ENCODE results near the gene TUBA1A. TPM values are rescaled to one million over a fixed set of nuclear protein-coding genes. Genes with fewer than 3 reads are reported as not detected.

The TUBA1A gene
- polyA plus RNA-seq, 2 of the 4 experiments (the other 2 are of a cell fraction) = 163 to 222 TPM

DNA sequence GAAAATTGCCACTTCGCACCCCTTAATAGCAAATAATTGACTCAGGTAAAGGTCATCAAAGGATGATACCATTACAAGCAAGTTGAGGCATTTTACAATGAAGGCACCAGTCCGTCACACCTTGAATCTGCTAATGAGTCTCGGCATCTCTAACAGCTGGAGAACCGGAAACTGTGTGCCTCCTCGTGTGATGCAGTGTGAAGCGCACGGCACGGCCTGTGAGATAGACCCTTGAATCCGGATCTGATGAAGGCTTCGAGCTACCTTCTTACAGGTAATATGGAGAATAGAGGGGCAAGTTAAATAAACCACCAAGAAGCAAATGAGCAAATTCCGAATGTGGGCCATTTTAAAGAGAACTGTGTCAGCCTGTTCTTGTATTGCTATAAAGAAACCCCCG lies 19.8 kb upstream of the TUBA1A start:
- 85% methylated on average over 12 of the region's 12 CpGs for WGBS (ENCODE audit: missing lambda C conversion rate)
- no peak overlapping the region for H3K4me2 ChIP-seq
- H3K9me3 ChIP-seq = no peaks in the 10 kb centered on the region
- CTCF ChIA-PET = interaction anchor here (0.6 to 2.5 kb wide), 7 partner anchors 9 to 1740 kb away, joined by 3 to 8 read pairs (median 3); no protein-coding TSS in a partner anchor
- H3K4me1 ChIP-seq = peaks cover 7% of the 10 kb centered on the region
- POLR2A ChIA-PET = interaction anchor here (0.9 kb wide), 1 partner anchor 21 kb away, joined by 3 read pairs; no protein-coding TSS in a partner anchor
- H3K27ac ChIP-seq = no peak overlapping the region
- no peak for FAIRE-seq
- no peak for ATAC-seq
- no peak for DNase-seq (ENCODE audit: low read depth in 1 of 2, low spot score in 1 of 2)
- no peak overlapping the region for H3K4me3 ChIP-seq
- TF ChIP-seq CBX8 (IDR thresholded peaks at IDR 0.05) (no peak), TFCP2L1 (CRISPR knock-in tag; IDR thresholded peaks at IDR 0.05) (no peak), ZSCAN20 (CRISPR knock-in tag; IDR thresholded peaks at IDR 0.05) (no peak), CHD2 (IDR thresholded peaks at IDR 0.05; ENCODE audit: low read length, partially characterized antibody) (no peak), SMC3 (IDR thresholded peaks at IDR 0.05) (no peak), ZFP36 (IDR thresholded peaks at IDR 0.05; ENCODE audit: borderline replicate concordance, partially characterized antibody) (no peak), RNF2 (IDR thresholded peaks at IDR 0.05; ENCODE audit: borderline replicate concordance, low read depth) (no peak), RAD21 (conservative IDR thresholded peaks at IDR 0.05 in 1 of 2, IDR thresholded peaks at IDR 0.05 in 1 of 2) (no peak), GATA3 (IDR thresholded peaks at IDR 0.05; ENCODE audit: borderline replicate concordance) (no peak), MAZ (IDR thresholded peaks at IDR 0.05; ENCODE audit: borderline replicate concordance, low read depth, low read length) (no peak), ZC3H11A (IDR thresholded peaks at IDR 0.05) (no peak), HOXB5 (CRISPR knock-in tag; IDR thresholded peaks at IDR 0.05) (no peak), TP53 (CRISPR knock-in tag; IDR thresholded peaks at IDR 0.05) (no peak), HEYL (CRISPR knock-in tag; IDR thresholded peaks at IDR 0.05) (no peak)
- TF ChIP-seq, protein P1, sequence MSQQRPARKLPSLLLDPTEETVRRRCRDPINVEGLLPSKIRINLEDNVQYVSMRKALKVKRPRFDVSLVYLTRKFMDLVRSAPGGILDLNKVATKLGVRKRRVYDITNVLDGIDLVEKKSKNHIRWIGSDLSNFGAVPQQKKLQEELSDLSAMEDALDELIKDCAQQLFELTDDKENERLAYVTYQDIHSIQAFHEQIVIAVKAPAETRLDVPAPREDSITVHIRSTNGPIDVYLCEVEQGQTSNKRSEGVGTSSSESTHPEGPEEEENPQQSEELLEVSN (IDR thresholded peaks at IDR 0.05; ENCODE audit: borderline replicate concordance, low read depth) = no peak
- TF ChIP-seq, protein P2, sequence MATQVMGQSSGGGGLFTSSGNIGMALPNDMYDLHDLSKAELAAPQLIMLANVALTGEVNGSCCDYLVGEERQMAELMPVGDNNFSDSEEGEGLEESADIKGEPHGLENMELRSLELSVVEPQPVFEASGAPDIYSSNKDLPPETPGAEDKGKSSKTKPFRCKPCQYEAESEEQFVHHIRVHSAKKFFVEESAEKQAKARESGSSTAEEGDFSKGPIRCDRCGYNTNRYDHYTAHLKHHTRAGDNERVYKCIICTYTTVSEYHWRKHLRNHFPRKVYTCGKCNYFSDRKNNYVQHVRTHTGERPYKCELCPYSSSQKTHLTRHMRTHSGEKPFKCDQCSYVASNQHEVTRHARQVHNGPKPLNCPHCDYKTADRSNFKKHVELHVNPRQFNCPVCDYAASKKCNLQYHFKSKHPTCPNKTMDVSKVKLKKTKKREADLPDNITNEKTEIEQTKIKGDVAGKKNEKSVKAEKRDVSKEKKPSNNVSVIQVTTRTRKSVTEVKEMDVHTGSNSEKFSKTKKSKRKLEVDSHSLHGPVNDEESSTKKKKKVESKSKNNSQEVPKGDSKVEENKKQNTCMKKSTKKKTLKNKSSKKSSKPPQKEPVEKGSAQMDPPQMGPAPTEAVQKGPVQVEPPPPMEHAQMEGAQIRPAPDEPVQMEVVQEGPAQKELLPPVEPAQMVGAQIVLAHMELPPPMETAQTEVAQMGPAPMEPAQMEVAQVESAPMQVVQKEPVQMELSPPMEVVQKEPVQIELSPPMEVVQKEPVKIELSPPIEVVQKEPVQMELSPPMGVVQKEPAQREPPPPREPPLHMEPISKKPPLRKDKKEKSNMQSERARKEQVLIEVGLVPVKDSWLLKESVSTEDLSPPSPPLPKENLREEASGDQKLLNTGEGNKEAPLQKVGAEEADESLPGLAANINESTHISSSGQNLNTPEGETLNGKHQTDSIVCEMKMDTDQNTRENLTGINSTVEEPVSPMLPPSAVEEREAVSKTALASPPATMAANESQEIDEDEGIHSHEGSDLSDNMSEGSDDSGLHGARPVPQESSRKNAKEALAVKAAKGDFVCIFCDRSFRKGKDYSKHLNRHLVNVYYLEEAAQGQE (IDR thresholded peaks at IDR 0.05) = no peak

DNA sequence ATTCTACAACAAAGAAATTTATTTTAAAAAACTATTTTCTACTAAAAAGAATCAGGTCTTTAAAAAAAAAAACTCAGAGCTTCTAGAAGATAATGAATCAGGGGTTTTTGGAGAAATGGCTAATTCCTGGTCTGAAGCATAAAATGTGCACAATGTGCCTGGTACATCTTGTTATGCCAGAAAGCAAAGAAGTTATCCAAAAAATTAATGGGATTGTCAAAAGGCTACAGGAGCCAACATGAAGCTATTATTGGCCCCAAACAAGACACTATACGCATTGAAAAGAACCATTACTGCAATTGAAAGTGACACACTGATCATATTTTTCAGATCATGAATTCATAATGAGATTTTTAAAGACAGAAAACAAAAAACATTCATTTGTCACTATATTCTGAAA lies 19.3 kb upstream of the TUBA1A start:
- POLR2A ChIA-PET = interaction anchor here (0.9 kb wide), 1 partner anchor 20 kb away, joined by 3 read pairs; no protein-coding TSS in a partner anchor
- Histone ChIP-seq H3K4me3 (no peak overlapping the region), H3K9me3 (no peaks in the 10 kb centered on the region), H3K27ac (no peak overlapping the region), H3K4me1 (peaks cover 2% of the 10 kb centered on the region), H3K4me2 (no peak overlapping the region)
- FAIRE-seq (no peak), DNase-seq (ENCODE audit: low read depth in 1 of 2, low spot score in 1 of 2) (no peak), ATAC-seq (no peak)
- CTCF ChIA-PET = interaction anchor here (0.6 to 2.5 kb wide), 8 partner anchors 8 to 1739 kb away, joined by 3 to 8 read pairs (median 3); no protein-coding TSS in a partner anchor
- 80% methylated on average over 1 of the region's 1 CpG for whole genome bisulfite sequencing (ENCODE audit: missing lambda C conversion rate)
- no peak for TF ChIP-seq NFE2L2 (conservative IDR thresholded peaks at IDR 0.05; ENCODE audit: low read length)

DNA sequence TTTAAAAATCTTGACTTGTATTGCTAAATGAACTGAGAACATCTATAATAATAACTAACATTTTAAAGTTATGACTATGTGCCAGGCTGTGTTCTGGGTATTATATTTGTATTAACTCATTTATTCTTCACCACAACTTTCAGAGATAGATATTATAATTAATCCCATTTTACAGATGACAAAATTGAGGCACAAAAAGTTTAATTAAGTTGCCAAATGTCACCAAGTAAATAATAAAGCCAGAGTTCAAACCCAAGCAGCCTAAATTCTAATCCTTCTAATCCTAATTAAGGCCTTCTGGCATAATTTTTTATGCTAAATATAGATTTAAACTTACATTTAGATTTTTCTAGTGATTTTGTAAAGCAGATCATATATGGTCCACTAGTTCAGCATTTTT lies 17.5 kb upstream of the TUBA1A start:
- no peak for TF ChIP-seq RFX5 (IDR thresholded peaks at IDR 0.05)
- no peak for TF ChIP-seq RAD21 (conservative IDR thresholded peaks at IDR 0.05 in 1 of 2, IDR thresholded peaks at IDR 0.05 in 1 of 2)
- TF ChIP-seq HDAC2 (IDR thresholded peaks at IDR 0.05) = no peak
- TF ChIP-seq, protein P3, sequence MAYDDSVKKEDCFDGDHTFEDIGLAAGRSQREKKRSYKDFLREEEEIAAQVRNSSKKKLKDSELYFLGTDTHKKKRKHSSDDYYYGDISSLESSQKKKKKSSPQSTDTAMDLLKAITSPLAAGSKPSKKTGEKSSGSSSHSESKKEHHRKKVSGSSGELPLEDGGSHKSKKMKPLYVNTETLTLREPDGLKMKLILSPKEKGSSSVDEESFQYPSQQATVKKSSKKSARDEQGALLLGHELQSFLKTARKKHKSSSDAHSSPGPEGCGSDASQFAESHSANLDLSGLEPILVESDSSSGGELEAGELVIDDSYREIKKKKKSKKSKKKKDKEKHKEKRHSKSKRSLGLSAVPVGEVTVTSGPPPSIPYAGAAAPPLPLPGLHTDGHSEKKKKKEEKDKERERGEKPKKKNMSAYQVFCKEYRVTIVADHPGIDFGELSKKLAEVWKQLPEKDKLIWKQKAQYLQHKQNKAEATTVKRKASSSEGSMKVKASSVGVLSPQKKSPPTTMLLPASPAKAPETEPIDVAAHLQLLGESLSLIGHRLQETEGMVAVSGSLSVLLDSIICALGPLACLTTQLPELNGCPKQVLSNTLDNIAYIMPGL (CRISPR knock-in tag; IDR thresholded peaks at IDR 0.05; ENCODE audit: borderline replicate concordance) = no peak
- TF ChIP-seq FOSB (CRISPR knock-in tag; IDR thresholded peaks at IDR 0.05) = no peak
- TF ChIP-seq HEYL (CRISPR knock-in tag; IDR thresholded peaks at IDR 0.05) = no peak
- no peak for TF ChIP-seq CHD4 (IDR thresholded peaks at IDR 0.05; ENCODE audit: borderline replicate concordance)
- no peak for TF ChIP-seq JUN (IDR thresholded peaks at IDR 0.05)
- TF ChIP-seq CBX2 (IDR thresholded peaks at IDR 0.05; ENCODE audit: borderline replicate concordance, low read depth) = no peak
- no peak for TF ChIP-seq MAFK (IDR thresholded peaks at IDR 0.05; ENCODE audit: partially characterized antibody)
- no peak for TF ChIP-seq RCOR1 (IDR thresholded peaks at IDR 0.05; ENCODE audit: low read depth, low read length)
- TF ChIP-seq NR3C1 (IDR thresholded peaks at IDR 0.05) = no peak
- TF ChIP-seq SREBF2 (IDR thresholded peaks at IDR 0.05) = no peak
- no peak for TF ChIP-seq EP300 (IDR thresholded peaks at IDR 0.05)
- TF ChIP-seq, protein P4, sequence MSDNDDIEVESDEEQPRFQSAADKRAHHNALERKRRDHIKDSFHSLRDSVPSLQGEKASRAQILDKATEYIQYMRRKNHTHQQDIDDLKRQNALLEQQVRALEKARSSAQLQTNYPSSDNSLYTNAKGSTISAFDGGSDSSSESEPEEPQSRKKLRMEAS (IDR thresholded peaks at IDR 0.05) = no peak
- TF ChIP-seq PHF8 (IDR thresholded peaks at IDR 0.05; ENCODE audit: borderline replicate concordance, low read depth) = no peak
- TF ChIP-seq ESRRA (IDR thresholded peaks at IDR 0.05; ENCODE audit: borderline replicate concordance, low read length) = no peak

More for the DNA sequence above, 17.5 kb upstream of the TUBA1A start:
- no peak overlapping the region for H3K4me2 ChIP-seq
- DNase-seq (ENCODE audit: low read depth in 1 of 2, low spot score in 1 of 2) (no peak), FAIRE-seq (no peak), ATAC-seq (no peak)
- H3K27ac ChIP-seq = no peak overlapping the region
- H3K4me3 ChIP-seq = no peak overlapping the region
- POLR2A ChIA-PET = no interaction called here
- H3K4me1 ChIP-seq = peaks cover 8% of the 10 kb centered on the region
- CTCF ChIA-PET = interaction anchor here (0.5 kb wide), 1 partner anchor 16 kb away, joined by 3 read pairs; no protein-coding TSS in a partner anchor
- H3K9me3 ChIP-seq = no peaks in the 10 kb centered on the region
